LNCAP (cell line): Measurements from ENCODE around the gene CLNK.

ENCODE experiments used
- CTCF ChIP-seq: fragments of 450-650 bp; IDR thresholded peaks from 2 replicates; pipeline ENCODE4 v1.5.1; 2017; ENCODE audit warnings: mild to moderate bottlenecking

The CLNK gene

GRCh38 chr4:10672379-10672778 is 12.2 kb downstream of the CLNK start:
- no peak for TF ChIP-seq CTCF

GRCh38 chr4:10671799-10672198 is 12.8 kb downstream of the CLNK start:
- TF ChIP-seq CTCF: no peak

DNA sequence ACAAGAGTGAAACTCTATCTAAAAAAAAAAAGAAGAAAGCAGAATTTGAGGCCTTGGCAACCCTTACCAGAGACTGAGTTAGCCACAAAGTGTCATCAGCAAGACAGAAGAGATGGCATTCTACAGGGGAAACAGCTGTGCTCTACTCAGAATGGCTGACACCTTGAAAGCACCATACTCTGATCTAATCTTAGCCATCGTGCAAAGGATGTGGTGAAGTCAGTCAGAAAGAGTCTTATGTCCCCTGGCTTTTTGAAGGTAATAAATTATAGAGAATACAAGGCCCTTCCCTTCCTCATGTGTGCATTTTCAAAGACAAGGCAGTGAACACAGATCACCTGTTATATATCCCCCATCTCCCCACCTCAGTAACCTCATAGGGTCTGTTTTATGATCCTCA is 13.2 kb downstream of the CLNK start:
- TF ChIP-seq CTCF: no peak

GRCh38 chr4:10670321-10670720 is 14.2 kb downstream of the CLNK start:
- TF ChIP-seq CTCF: no peak

DNA sequence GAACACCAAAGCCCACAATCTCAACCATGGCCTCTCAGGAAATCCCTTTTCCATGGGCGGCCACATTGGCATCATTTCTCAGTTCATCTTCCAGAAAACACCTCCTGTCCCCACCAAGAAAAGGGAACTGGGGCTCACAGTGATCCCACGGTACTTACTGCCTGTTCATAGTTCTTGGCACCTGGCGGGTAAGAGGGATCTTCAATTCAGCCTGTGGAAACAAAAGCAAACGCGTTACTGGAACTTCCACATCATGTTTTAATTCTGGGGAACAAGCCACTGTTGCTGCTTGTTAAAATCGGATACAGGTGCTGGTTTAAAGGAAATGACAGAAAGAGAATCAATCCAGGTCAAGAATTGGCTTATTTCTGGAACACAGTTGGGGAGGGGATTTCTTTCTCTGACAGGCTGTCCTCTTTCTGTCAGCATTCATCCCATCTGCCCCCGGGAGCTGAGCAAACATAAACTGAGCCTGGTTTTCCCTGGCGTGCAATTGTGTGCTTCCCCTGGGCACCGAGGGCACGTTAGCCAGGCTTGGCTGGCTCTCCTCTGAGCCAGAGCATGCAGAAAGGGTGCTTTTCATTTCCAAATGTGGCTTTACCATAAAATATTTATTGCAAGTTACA is 16.8 kb downstream of the CLNK start:
- no peak for TF ChIP-seq CTCF

- TF ChIP-seq CTCF: no peak
Measured at GRCh38 chr4:10666616-10667015, 18.0 kb downstream of the CLNK start.

DNA sequence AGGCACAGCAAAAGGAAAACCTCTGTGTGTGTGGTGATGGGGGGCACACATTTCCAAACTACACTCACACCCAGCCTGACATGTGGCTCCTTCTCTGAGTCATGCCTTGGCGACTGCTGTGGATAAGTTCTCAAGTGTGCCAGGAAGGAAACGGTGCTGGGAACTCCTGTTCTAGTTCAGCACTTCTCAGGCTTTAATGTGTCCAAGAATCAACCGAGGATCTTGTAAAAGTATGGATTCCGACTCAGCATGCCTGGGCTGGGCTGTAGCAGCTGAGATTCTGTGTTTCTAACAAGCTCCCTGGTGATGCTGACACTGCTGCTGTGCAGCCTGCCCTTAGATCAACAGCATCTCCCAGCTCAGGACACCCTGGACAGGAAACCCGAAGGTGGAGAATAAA is 20.2 kb downstream of the CLNK start:
- TF ChIP-seq CTCF: no peak

DNA sequence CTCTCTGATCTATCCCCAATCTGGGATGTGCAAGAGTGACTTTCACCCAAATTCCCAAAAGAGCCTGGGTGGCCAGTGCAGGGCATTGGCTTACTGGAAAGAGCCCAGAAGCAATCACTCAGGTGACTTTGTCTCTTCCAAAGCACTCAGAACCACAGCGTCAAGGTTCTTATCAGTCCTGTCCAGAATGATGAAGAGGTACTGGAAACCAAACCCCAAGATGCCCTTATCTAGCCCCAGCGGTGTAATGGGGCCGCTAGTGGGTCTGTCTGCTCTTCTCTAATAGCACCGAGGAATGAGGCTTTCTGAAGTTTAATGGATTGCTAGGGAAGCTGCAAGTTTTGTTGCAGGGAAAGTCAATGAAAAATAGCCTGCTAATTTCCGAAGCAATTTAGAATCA is 21.6 kb downstream of the CLNK start:
- TF ChIP-seq CTCF: no peak
